Inferior parietal cortex (tissue), 1 donor: ENCODE measurements around the gene NUP42.
"Not testable (repeated sequence)": the region's sequence is repeated elsewhere in the genome, so short reads cannot be mapped to it uniquely, and the experiment has no call there.

Source experiments
- DNase-seq: peaks from one replicate; pipeline ENCODE4 v3.0.0-alpha.2; 2016; ENCODE audit errors: extremely low spot score

Gene NUP42

GRCh38 chr7:23181684-23182553 lies at the start of gene NUP42:
TSS of gene NUP42 (plus strand) at chr7:23182048. CDS start at chr7:23182086, 38 bp downstream.
- peak; percentile 98 for DNase-seq

GRCh38 chr7:23133797-23134196 lies 48.1 kb upstream of the NUP42 start:
- no peak for DNase-seq

GRCh38 chr7:23135755-23136154 lies 46.1 kb upstream of the NUP42 start:
- DNase-seq = no peak

GRCh38 chr7:23136216-23136615 lies 45.6 kb upstream of the NUP42 start:
- DNase-seq = no peak

- no peak for DNase-seq
These were observed 24.2 kb upstream of the NUP42 start for GRCh38 chr7:23157679-23158078.

GRCh38 chr7:23158546-23158945 lies 23.3 kb upstream of the NUP42 start:
- DNase-seq = no peak

GRCh38 chr7:23161482-23161881 lies 20.4 kb upstream of the NUP42 start:
- no peak for DNase-seq

GRCh38 chr7:23164846-23165245 lies 17.0 kb upstream of the NUP42 start:
- DNase-seq = no peak

GRCh38 chr7:23165316-23165715 lies 16.5 kb upstream of the NUP42 start:
- no peak for DNase-seq

GRCh38 chr7:23167691-23168090 lies 14.2 kb upstream of the NUP42 start:
- DNase-seq = no peak

- DNase-seq = no peak
These were observed 13.6 kb upstream of the NUP42 start for GRCh38 chr7:23168111-23168885.

- DNase-seq = no peak
These were observed 5.9 kb upstream of the NUP42 start for GRCh38 chr7:23175938-23176337.

GRCh38 chr7:23183279-23184012 lies 1.6 kb downstream of the NUP42 start:
- DNase-seq = no peak

- DNase-seq = no peak
These were observed 2.4 kb downstream of the NUP42 start for GRCh38 chr7:23184291-23184690.

GRCh38 chr7:23184709-23185359 lies 3.0 kb downstream of the NUP42 start:
- peak; percentile 81 for DNase-seq

- no peak for DNase-seq
These were observed 4.1 kb downstream of the NUP42 start for GRCh38 chr7:23185980-23186379.

GRCh38 chr7:23191022-23191421 lies 9.2 kb downstream of the NUP42 start:
- peak; percentile 21 for DNase-seq

GRCh38 chr7:23193650-23194227 lies 11.9 kb downstream of the NUP42 start:
- not testable (repeated sequence) for DNase-seq

- no peak for DNase-seq
These were observed 14.5 kb downstream of the NUP42 start for GRCh38 chr7:23196306-23196705.

GRCh38 chr7:23197745-23198144 lies 15.9 kb downstream of the NUP42 start:
- not testable (repeated sequence) for DNase-seq

GRCh38 chr7:23200331-23200730 lies 18.5 kb downstream of the NUP42 start:
- no peak for DNase-seq
